HUES6 (cell line): Measurements from ENCODE around the gene RNGTT.

Experiments used
- H3K27ac ChIP-seq: 2 replicates; pipeline ENCODE4 v1.7.0; 2013; ENCODE audit warnings: low read depth, mild to moderate bottlenecking, low read length, inconsistent platforms
- H3K27me3 ChIP-seq: 2 replicates; pipeline ENCODE4 v1.6.1; 2013; ENCODE audit warnings: low read length; ENCODE audit not compliant: control insufficient read depth, insufficient read depth
- H3K36me3 ChIP-seq: 2 replicates; pipeline ENCODE4 v1.6.1; 2013; ENCODE audit warnings: low read length; ENCODE audit not compliant: control insufficient read depth, insufficient read depth
- H3K4me1 ChIP-seq: 2 replicates; pipeline ENCODE4 v1.6.1; 2013; ENCODE audit warnings: low read length; ENCODE audit not compliant: control insufficient read depth, insufficient read depth
- H3K4me3 ChIP-seq: 2 replicates; pipeline ENCODE4 v1.5.1; 2013; ENCODE audit warnings: low read depth, low read length
- H3K9ac ChIP-seq: one replicate; pipeline ENCODE4 v1.6.1; 2013; ENCODE audit warnings: mild to moderate bottlenecking, low read length
- H3K9me3 ChIP-seq: 2 replicates; pipeline ENCODE4 v1.6.1; 2013; ENCODE audit warnings: low read depth, low read length; ENCODE audit not compliant: control insufficient read depth, insufficient read depth

The RNGTT gene

DNA sequence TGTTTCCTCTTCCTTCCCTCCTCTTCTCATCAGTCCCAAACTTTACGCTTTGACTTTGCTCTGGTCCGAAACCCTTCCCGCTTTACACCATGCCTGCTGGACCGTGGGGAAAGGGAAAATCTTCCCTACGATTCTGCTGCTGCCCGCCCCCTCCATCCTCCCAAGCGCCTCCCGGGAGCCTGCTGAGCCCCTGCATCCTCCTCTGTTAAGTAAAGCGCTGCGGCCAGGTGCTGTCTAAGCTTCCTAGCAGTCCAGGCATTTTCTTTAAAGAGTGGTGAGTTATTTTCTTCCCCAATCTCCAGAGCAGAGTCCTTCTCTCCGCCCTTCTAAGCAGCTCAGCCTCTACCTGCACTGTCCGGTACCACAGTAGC, 376.3 kb downstream of the RNGTT start:
- no peaks in the 10 kb centered on the region for H3K36me3 ChIP-seq
- H3K4me1 ChIP-seq, result peaks cover 19% of the 10 kb centered on the region
- no peak overlapping the region for H3K27ac ChIP-seq
- no peaks in the 10 kb centered on the region for H3K27me3 ChIP-seq
- H3K9me3 ChIP-seq, result peaks cover 1% of the 10 kb centered on the region; the same call in 1 of the 2 replicates
- H3K9ac ChIP-seq, result no peak overlapping the region
- no peak overlapping the region for H3K4me3 ChIP-seq

- Histone ChIP-seq H3K4me1 (peaks cover 19% of the 10 kb centered on the region), H3K9ac (no peak overlapping the region), H3K27ac (no peak overlapping the region), H3K36me3 (no peaks in the 10 kb centered on the region), H3K9me3 (no peaks in the 10 kb centered on the region; the same call in 1 of the 2 replicates), H3K4me3 (no peak overlapping the region), H3K27me3 (no peaks in the 10 kb centered on the region)
These were observed 376.9 kb downstream of the RNGTT start for GRCh38 chr6:88586371-88587149.

DNA sequence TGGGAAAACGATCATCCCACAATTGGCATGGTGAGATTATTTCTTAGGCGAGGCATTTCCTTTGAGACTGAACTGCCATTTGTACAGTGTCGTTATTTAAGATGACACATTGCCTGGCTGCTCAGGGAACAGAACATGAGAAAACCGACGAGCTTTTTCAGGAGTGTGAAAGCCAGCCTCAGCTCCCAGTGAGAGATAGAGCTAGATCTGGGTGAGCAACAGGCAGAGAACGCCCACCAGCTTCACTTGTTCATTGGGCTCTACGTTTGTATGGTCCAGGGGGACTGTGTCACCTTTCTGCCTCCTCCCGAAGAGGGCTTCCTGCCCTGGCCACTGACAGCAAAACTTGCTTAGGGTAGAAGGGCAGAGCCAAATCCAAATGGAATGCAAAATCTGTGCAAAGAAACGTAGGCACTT, 378.1 kb downstream of the RNGTT start:
- Histone ChIP-seq H3K4me1 (peaks cover 19% of the 10 kb centered on the region), H3K9me3 (no peaks in the 10 kb centered on the region; the same call in 1 of the 2 replicates), H3K36me3 (no peaks in the 10 kb centered on the region), H3K27ac (no peak overlapping the region), H3K27me3 (no peaks in the 10 kb centered on the region), H3K4me3 (no peak overlapping the region), H3K9ac (no peak overlapping the region)

- no peaks in the 10 kb centered on the region for H3K36me3 ChIP-seq
- H3K9me3 ChIP-seq, result no peaks in the 10 kb centered on the region; the same call in 1 of the 2 replicates
- no peaks in the 10 kb centered on the region for H3K27me3 ChIP-seq
- peaks cover 19% of the 10 kb centered on the region for H3K4me1 ChIP-seq
- no peak overlapping the region for H3K4me3 ChIP-seq
- no peak overlapping the region for H3K27ac ChIP-seq
- H3K9ac ChIP-seq, result no peak overlapping the region
These were observed 378.7 kb downstream of the RNGTT start for GRCh38 chr6:88584581-88585275.

- no peaks in the 10 kb centered on the region for H3K27me3 ChIP-seq
- H3K36me3 ChIP-seq, result no peaks in the 10 kb centered on the region
- no peak overlapping the region for H3K9ac ChIP-seq
- no peak overlapping the region for H3K27ac ChIP-seq
- peaks cover 14% of the 10 kb centered on the region; the same call in 1 of the 2 replicates for H3K4me1 ChIP-seq
- H3K9me3 ChIP-seq, result no peaks in the 10 kb centered on the region
- no peak overlapping the region for H3K4me3 ChIP-seq
These were observed 386.0 kb downstream of the RNGTT start for GRCh38 chr6:88577461-88577860.

DNA sequence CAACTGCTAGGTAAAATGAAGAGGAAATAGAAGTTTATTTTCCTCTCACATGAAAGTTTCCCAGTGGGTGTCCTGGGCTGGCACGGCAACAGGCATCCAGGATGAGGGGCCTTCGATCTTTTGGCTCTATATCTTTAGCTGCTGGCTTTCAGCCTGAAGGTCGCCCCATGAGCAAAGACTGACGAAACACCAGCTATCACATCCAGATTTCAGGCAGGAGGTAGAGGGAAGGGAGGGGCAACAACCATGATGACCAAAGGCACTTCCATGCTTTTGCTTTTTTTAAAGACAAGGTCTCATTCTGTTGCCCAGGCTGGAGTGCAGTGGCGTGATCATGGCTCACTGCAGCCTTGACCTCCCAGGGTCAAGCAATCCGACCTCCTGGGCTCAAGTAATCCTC, 387.9 kb downstream of the RNGTT start:
- H3K9ac ChIP-seq, result no peak overlapping the region
- H3K9me3 ChIP-seq, result no peaks in the 10 kb centered on the region
- H3K27ac ChIP-seq, result no peak overlapping the region
- H3K36me3 ChIP-seq, result no peaks in the 10 kb centered on the region
- H3K4me3 ChIP-seq, result no peak overlapping the region
- no peaks in the 10 kb centered on the region for H3K27me3 ChIP-seq
- peaks cover 14% of the 10 kb centered on the region; the same call in 1 of the 2 replicates for H3K4me1 ChIP-seq

- H3K4me1 ChIP-seq, result peaks cover 14% of the 10 kb centered on the region; the same call in 1 of the 2 replicates
- peaks cover 7% of the 10 kb centered on the region for H3K9me3 ChIP-seq
- no peaks in the 10 kb centered on the region for H3K36me3 ChIP-seq
- H3K27me3 ChIP-seq, result no peaks in the 10 kb centered on the region
- H3K4me3 ChIP-seq, result no peak overlapping the region
- H3K9ac ChIP-seq, result no peak overlapping the region
- no peak overlapping the region for H3K27ac ChIP-seq
These were observed 388.8 kb downstream of the RNGTT start for GRCh38 chr6:88574651-88575050.

DNA sequence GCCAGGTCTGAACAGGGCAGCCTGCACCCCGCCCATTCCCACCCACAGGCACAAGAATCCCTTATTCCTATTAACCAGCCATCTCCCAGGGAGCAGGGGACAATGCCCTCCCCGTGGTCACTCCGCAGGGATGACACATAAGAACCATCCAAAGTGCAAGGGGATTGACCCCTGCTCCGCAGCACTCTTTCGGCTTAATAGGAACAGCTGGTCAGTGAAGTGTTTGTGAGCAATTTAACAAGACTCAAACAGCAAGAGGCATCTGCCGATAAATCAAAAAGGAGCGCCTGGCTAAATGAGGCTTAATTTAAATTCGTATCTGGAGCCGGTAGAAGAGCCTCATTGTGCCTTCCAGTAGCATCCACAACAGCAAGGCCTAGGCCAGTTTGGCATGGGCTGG, 389.4 kb downstream of the RNGTT start:
- no peak overlapping the region for H3K9ac ChIP-seq
- no peaks in the 10 kb centered on the region for H3K27me3 ChIP-seq
- peaks cover 13% of the 10 kb centered on the region for H3K9me3 ChIP-seq
- H3K36me3 ChIP-seq, result no peaks in the 10 kb centered on the region
- no peak overlapping the region for H3K4me3 ChIP-seq
- H3K27ac ChIP-seq, result no peak overlapping the region
- peaks cover 14% of the 10 kb centered on the region; the same call in 1 of the 2 replicates for H3K4me1 ChIP-seq

GRCh38 chr6:88573561-88573960, 389.9 kb downstream of the RNGTT start:
- no peaks in the 10 kb centered on the region for H3K27me3 ChIP-seq
- H3K9ac ChIP-seq, result no peak overlapping the region
- H3K4me3 ChIP-seq, result no peak overlapping the region
- no peaks in the 10 kb centered on the region for H3K36me3 ChIP-seq
- H3K9me3 ChIP-seq, result peaks cover 18% of the 10 kb centered on the region
- H3K27ac ChIP-seq, result no peak overlapping the region
- H3K4me1 ChIP-seq, result peaks cover 14% of the 10 kb centered on the region; the same call in 1 of the 2 replicates

DNA sequence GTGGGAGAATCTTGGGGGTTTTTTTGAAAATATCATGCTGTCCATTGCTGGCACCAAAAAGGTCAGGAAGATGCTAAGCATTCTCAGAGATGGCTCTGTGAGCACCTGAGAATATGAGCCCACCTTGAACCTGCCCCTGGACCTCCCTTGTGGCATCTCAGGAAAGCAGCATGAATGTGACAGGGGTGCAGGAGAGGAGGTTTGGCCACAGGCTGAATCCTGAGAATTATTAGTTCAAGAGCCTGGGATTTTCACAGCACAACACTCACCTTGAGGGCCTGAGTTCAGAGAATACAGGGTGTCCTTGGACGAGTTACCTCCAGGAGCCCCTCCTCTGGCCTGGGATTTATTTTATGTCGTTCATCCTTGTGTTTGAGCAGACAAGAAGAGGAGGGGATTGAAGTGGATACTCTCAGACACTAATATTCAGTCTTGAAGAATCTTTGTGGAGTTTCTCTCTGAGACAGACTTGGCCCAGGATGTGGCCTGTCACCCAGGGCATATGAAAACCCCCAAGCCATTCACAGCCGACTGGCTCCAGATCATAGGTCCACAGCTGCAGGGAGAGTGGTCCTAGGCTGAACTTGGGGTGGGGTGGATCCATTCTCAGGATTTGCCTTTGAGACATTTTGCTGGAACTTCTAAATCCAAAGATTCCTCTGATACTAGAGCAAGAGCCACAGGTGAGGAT, 390.8 kb downstream of the RNGTT start:
- H3K4me3 ChIP-seq, result no peak overlapping the region
- H3K4me1 ChIP-seq, result peaks cover 14% of the 10 kb centered on the region; the same call in 1 of the 2 replicates
- no peaks in the 10 kb centered on the region for H3K36me3 ChIP-seq
- no peak overlapping the region for H3K9ac ChIP-seq
- H3K9me3 ChIP-seq, result peaks cover 18% of the 10 kb centered on the region
- no peaks in the 10 kb centered on the region for H3K27me3 ChIP-seq
- H3K27ac ChIP-seq, result no peak overlapping the region

DNA sequence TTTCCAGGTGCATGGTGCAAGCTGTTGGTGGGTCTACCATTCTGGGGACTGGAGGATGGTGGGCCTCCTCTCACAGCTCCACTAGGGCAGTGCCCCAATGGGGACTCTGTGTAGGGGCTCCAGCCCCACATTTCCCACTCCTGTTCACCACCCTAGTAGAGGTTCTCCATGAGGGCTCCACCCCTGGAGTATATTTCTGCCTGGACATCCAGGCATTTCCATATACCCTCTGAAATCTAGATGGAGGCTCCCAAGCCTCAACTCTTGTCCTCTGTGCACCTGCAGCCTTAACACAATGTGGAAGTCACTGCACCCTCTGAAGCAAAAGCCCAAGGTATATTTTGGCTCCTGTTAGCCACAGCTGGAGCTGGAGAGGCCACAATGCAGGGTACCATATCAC, 393.5 kb downstream of the RNGTT start:
- peaks cover 18% of the 10 kb centered on the region for H3K9me3 ChIP-seq
- H3K27me3 ChIP-seq, result no peaks in the 10 kb centered on the region
- H3K4me3 ChIP-seq, result no peak overlapping the region
- no peak overlapping the region for H3K9ac ChIP-seq
- H3K36me3 ChIP-seq, result no peaks in the 10 kb centered on the region
- no peak overlapping the region for H3K27ac ChIP-seq
- H3K4me1 ChIP-seq, result peaks cover 7% of the 10 kb centered on the region; the same call in 1 of the 2 replicates
